ENCODE measurements around the gene MICAL3.
"Not testable (repeated sequence)": the region's sequence is repeated elsewhere in the genome, so short reads cannot be mapped to it uniquely, and the experiment has no call there.

The MICAL3 gene

GRCh38 chr22:17997456-17997855 is 26.9 kb downstream of the MICAL3 start:
- ChIA-PET CTCF (no interaction called here), POLR2A (no interaction called here)
- no peak for DNase-seq (ENCODE audit: extremely low spot score)
- TF ChIP-seq CTBP1 (IDR thresholded peaks at IDR 0.05; ENCODE audit: borderline replicate concordance), result no peak
- no peak for TF ChIP-seq FOXK2 (IDR thresholded peaks at IDR 0.05)
- TF ChIP-seq FOXA1 (IDR thresholded peaks at IDR 0.05), result no peak
- no peak for TF ChIP-seq HDGF (IDR thresholded peaks at IDR 0.05; ENCODE audit: borderline replicate concordance)
- TF ChIP-seq SUZ12 (IDR thresholded peaks at IDR 0.05), result no peak
- no peak for TF ChIP-seq PKNOX1 (IDR thresholded peaks at IDR 0.05)
- no peak for TF ChIP-seq FOXM1 (IDR thresholded peaks at IDR 0.05; ENCODE audit: borderline replicate concordance)
- TF ChIP-seq LEF1 (IDR thresholded peaks at IDR 0.05; ENCODE audit: borderline replicate concordance), result no peak
- no peak for TF ChIP-seq L3MBTL2 (conservative IDR thresholded peaks at IDR 0.05)
- TF ChIP-seq ARNT (IDR thresholded peaks at IDR 0.05), result no peak
- no peak for TF ChIP-seq SP1 (IDR thresholded peaks at IDR 0.05)
- TF ChIP-seq ZNF384 (IDR thresholded peaks at IDR 0.05), result no peak
- no peak for TF ChIP-seq TARDBP (IDR thresholded peaks at IDR 0.05)
- no peak for TF ChIP-seq NFRKB (IDR thresholded peaks at IDR 0.05)
- TF ChIP-seq ELF4 (IDR thresholded peaks at IDR 0.05), result no peak
- TF ChIP-seq BHLHE40 (IDR thresholded peaks at IDR 0.05; ENCODE audit: borderline replicate concordance), result no peak

- POLR2A ChIA-PET; DNase-seq (ENCODE audit: extremely low spot score); CTCF ChIA-PET: not testable (repeated sequence)
Observed at GRCh38 chr22:17995256-17995655, 29.1 kb downstream of the MICAL3 start.

GRCh38 chr22:17994424-17995108 is 29.8 kb downstream of the MICAL3 start:
- no peak for DNase-seq (ENCODE audit: extremely low spot score)
- CTCF ChIA-PET, result no interaction called here
- POLR2A ChIA-PET, result no interaction called here
- TF ChIP-seq NFRKB (IDR thresholded peaks at IDR 0.05) (no peak), CTBP1 (IDR thresholded peaks at IDR 0.05; ENCODE audit: borderline replicate concordance) (no peak), FOXA1 (IDR thresholded peaks at IDR 0.05) (no peak)

- CTCF ChIA-PET; DNase-seq (ENCODE audit: extremely low spot score); POLR2A ChIA-PET: not testable (repeated sequence)
Observed at GRCh38 chr22:17992976-17993375, 31.4 kb downstream of the MICAL3 start.

GRCh38 chr22:17991992-17992391 is 32.4 kb downstream of the MICAL3 start:
- POLR2A ChIA-PET; CTCF ChIA-PET; DNase-seq (ENCODE audit: extremely low spot score): not testable (repeated sequence)

- TF ChIP-seq HDGF (IDR thresholded peaks at IDR 0.05; ENCODE audit: borderline replicate concordance), result no peak
- TF ChIP-seq TARDBP (IDR thresholded peaks at IDR 0.05), result no peak
- no peak for TF ChIP-seq SP1 (IDR thresholded peaks at IDR 0.05)
- TF ChIP-seq SUZ12 (IDR thresholded peaks at IDR 0.05), result no peak
- no peak for TF ChIP-seq BHLHE40 (IDR thresholded peaks at IDR 0.05; ENCODE audit: borderline replicate concordance)
- TF ChIP-seq FOXA1 (IDR thresholded peaks at IDR 0.05), result no peak
- TF ChIP-seq CTBP1 (IDR thresholded peaks at IDR 0.05; ENCODE audit: borderline replicate concordance), result no peak
- DNase-seq (ENCODE audit: extremely low spot score), result no peak
- ChIA-PET POLR2A (no interaction called here), CTCF (no interaction called here)
Observed at GRCh38 chr22:17990942-17991341, 33.4 kb downstream of the MICAL3 start.

GRCh38 chr22:17990147-17990546 is 34.2 kb downstream of the MICAL3 start:
- TF ChIP-seq L3MBTL2 (conservative IDR thresholded peaks at IDR 0.05) (no peak), BHLHE40 (IDR thresholded peaks at IDR 0.05; ENCODE audit: borderline replicate concordance) (no peak), CTBP1 (IDR thresholded peaks at IDR 0.05; ENCODE audit: borderline replicate concordance) (no peak), FOXK2 (IDR thresholded peaks at IDR 0.05) (no peak), SUZ12 (IDR thresholded peaks at IDR 0.05) (no peak), FOXM1 (IDR thresholded peaks at IDR 0.05; ENCODE audit: borderline replicate concordance) (no peak), ZNF384 (IDR thresholded peaks at IDR 0.05) (no peak), ELF4 (IDR thresholded peaks at IDR 0.05) (no peak), ARNT (IDR thresholded peaks at IDR 0.05) (no peak)
- DNase-seq (ENCODE audit: extremely low spot score), result no peak
- POLR2A ChIA-PET, result no interaction called here
- CTCF ChIA-PET, result no interaction called here

GRCh38 chr22:17988800-17989513 is 35.4 kb downstream of the MICAL3 start:
- TF ChIP-seq SP1 (IDR thresholded peaks at IDR 0.05), result no peak
- no peak for TF ChIP-seq SUZ12 (IDR thresholded peaks at IDR 0.05)
- no peak for TF ChIP-seq L3MBTL2 (conservative IDR thresholded peaks at IDR 0.05)
- TF ChIP-seq HDGF (IDR thresholded peaks at IDR 0.05; ENCODE audit: borderline replicate concordance), result no peak
- TF ChIP-seq ARNT (IDR thresholded peaks at IDR 0.05), result no peak
- no peak for TF ChIP-seq FOXM1 (IDR thresholded peaks at IDR 0.05; ENCODE audit: borderline replicate concordance)
- no peak for TF ChIP-seq PKNOX1 (IDR thresholded peaks at IDR 0.05)
- TF ChIP-seq LEF1 (IDR thresholded peaks at IDR 0.05; ENCODE audit: borderline replicate concordance), result no peak
- TF ChIP-seq TARDBP (IDR thresholded peaks at IDR 0.05), result no peak
- no peak for TF ChIP-seq ZNF384 (IDR thresholded peaks at IDR 0.05)
- TF ChIP-seq FOXK2 (IDR thresholded peaks at IDR 0.05), result no peak
- TF ChIP-seq CTBP1 (IDR thresholded peaks at IDR 0.05; ENCODE audit: borderline replicate concordance), result no peak
- TF ChIP-seq ELF4 (IDR thresholded peaks at IDR 0.05), result no peak
- TF ChIP-seq NFRKB (IDR thresholded peaks at IDR 0.05), result no peak
- TF ChIP-seq BHLHE40 (IDR thresholded peaks at IDR 0.05; ENCODE audit: borderline replicate concordance), result no peak
- no peak for TF ChIP-seq FOXA1 (IDR thresholded peaks at IDR 0.05)
- CTCF ChIA-PET, result no interaction called here
- POLR2A ChIA-PET, result interaction anchor here (1.0 kb wide), 1 partner anchor 89 kb away, joined by 3 read pairs; the partner anchor contains the start of gene PEX26
- DNase-seq (ENCODE audit: extremely low spot score), result no peak
